Testis (tissue), 2 donors: Measurements from ENCODE around the gene MLF2.

Experiments
- CTCF ChIP-seq, 3 experiments: fragments of 450-650 bp in 2 of 3; fragments of 200-600 bp in 1 of 3; sonication (generic) in 1 of 3; IDR thresholded peaks; one replicate each; pipeline ENCODE4 v1.5.1; 2016 to 2019; ENCODE audit warnings: antibody characterized with exemption in 3 of 3, mild to moderate bottlenecking in 2 of 3, moderate library complexity in 1 of 3
- POLR2A ChIP-seq: fragments of 450-650 bp; IDR thresholded peaks from one replicate; pipeline ENCODE4 v1.6.1; 2017; ENCODE audit warnings: antibody characterized with exemption, mild to moderate bottlenecking, moderate library complexity

GRCh38 chr12:6786416-6787094 lies 33.6 kb upstream of the MLF2 start:
- TF ChIP-seq POLR2A, result no peak
- no peak for TF ChIP-seq CTCF (IDR thresholded peaks at IDR 0.05)
